B cell (primary cell): ENCODE results near the gene HIPK2. TPM values are rescaled to one million over a fixed set of nuclear protein-coding genes. Genes with fewer than 3 reads are reported as not detected.

ENCODE experiments used
- ATAC-seq: fragments of 200-7000 bp; cut with Tn5 transposase; one replicate; pipeline ENCODE4 v1.10.0; 2021; ENCODE audit warnings: low read depth, mild to moderate bottlenecking, moderate number of reproducible peaks, moderate library complexity
- CTCF ChIA-PET: fragments of 350-600 bp; sonication (Branson Sonifier 250); formaldehyde crosslinking; loops from one replicate; lab custom pipeline; 2021; ENCODE audit warnings: antibody characterized with exemption, inconsistent platforms; lab: Charles Lee
- POLR2A ChIA-PET: fragments of 350-600 bp; sonication (Branson Sonifier 250); formaldehyde crosslinking; loops from one replicate; lab custom pipeline; 2021; ENCODE audit warnings: antibody characterized with exemption; lab: Charles Lee
- DNase-seq: peaks from one replicate; pipeline ENCODE4 v3.0.0; 2013
- H2AFZ ChIP-seq: 2 replicates; pipeline ENCODE4 v1.6.1; 2012; ENCODE audit warnings: mild to moderate bottlenecking, low read depth, low read length; ENCODE audit not compliant: insufficient read depth, poor library complexity, severe bottlenecking
- H3K27ac ChIP-seq, 2 donors: 1 replicate in 1 of 2; 2 replicates in 1 of 2; pipeline ENCODE4 v1.5.1; 2012 to 2013; ENCODE audit warnings: low read length in 2 of 2, mild to moderate bottlenecking in 2 of 2, moderate library complexity in 1 of 2
- H3K27me3 ChIP-seq, 4 experiments: fragments of 200-600 bp in 1 of 4; sonication (generic) in 1 of 4; replicated peaks in 1 of 4; 1 replicate in 2 of 4; 2 replicates in 2 of 4; pipeline versions ENCODE4 v1.6.1 to v1.7.0; 2013 to 2016; ENCODE audit warnings: low read length in 3 of 4, mild to moderate bottlenecking in 2 of 4, mixed read lengths in 1 of 4, moderate library complexity in 1 of 4; ENCODE audit not compliant: insufficient read depth in 4 of 4, control insufficient read depth in 3 of 4; ENCODE audit errors: control extremely low read depth in 1 of 4
- H3K36me3 ChIP-seq, 2 experiments: replicated peaks in 1 of 2; 1 replicate in 1 of 2; 2 replicates in 1 of 2; pipeline versions ENCODE4 v1.6.1 to v1.7.1; 2013; ENCODE audit warnings: low read length in 1 of 2; ENCODE audit not compliant: insufficient read depth in 2 of 2, control insufficient read depth in 1 of 2; ENCODE audit errors: control extremely low read depth in 1 of 2, extremely low read depth in 1 of 2
- H3K4me1 ChIP-seq, 2 donors: fragments of 200-600 bp in 1 of 2; sonication (generic) in 1 of 2; 1 replicate in 1 of 2; 2 replicates in 1 of 2; pipeline versions ENCODE4 v1.5.1 to v1.6.1; 2013 to 2017; ENCODE audit warnings: low read length in 2 of 2; ENCODE audit not compliant: control insufficient read depth in 2 of 2, insufficient read depth in 2 of 2
- H3K4me2 ChIP-seq: replicated peaks from 2 replicates; pipeline ENCODE3; 2012; ENCODE audit warnings: mild to moderate bottlenecking, low read depth, low read length; ENCODE audit not compliant: poor library complexity, severe bottlenecking
- H3K4me3 ChIP-seq, 5 experiments: fragments of 200-600 bp in 1 of 5; sonication (generic) in 1 of 5; 1 replicate in 3 of 5; 2 replicates in 2 of 5; pipeline versions ENCODE4 v1.5.1 to v1.7.0; 2011 to 2016; ENCODE audit warnings: low read length in 4 of 5, mild to moderate bottlenecking in 4 of 5, low read depth in 2 of 5, control low read depth in 1 of 5, moderate library complexity in 1 of 5; ENCODE audit not compliant: insufficient read depth in 1 of 5; ENCODE audit errors: control extremely low read depth in 1 of 5, extremely low read depth in 1 of 5
- H3K79me2 ChIP-seq: fragments of 200-600 bp; sonication (generic); one replicate; pipeline ENCODE4 v1.6.0; 2016; ENCODE audit warnings: low read length; ENCODE audit not compliant: control insufficient read depth, insufficient read depth
- H3K9ac ChIP-seq: fragments of 200-600 bp; sonication (generic); 2 replicates; pipeline ENCODE4 v1.6.1; 2017; ENCODE audit warnings: mild to moderate bottlenecking, low read length, moderate library complexity
- H3K9me3 ChIP-seq, 3 donors: one replicate each; pipeline versions ENCODE4 v1.6.1 to v1.7.1; 2013; ENCODE audit warnings: low read length in 2 of 3; ENCODE audit not compliant: control insufficient read depth in 2 of 3, insufficient read depth in 1 of 3; ENCODE audit errors: control extremely low read depth in 1 of 3
- H4K20me1 ChIP-seq: 2 replicates; pipeline ENCODE4 v1.6.0; 2012; ENCODE audit warnings: mild to moderate bottlenecking, low read length; ENCODE audit not compliant: insufficient read depth, control insufficient read depth, poor library complexity, severe bottlenecking
- H3K27ac Mint-ChIP-seq: one replicate; pipeline ENCODE4 v1.8.0; 2021; ENCODE audit warnings: mixed read lengths
- H3K27me3 Mint-ChIP-seq: one replicate; pipeline ENCODE4 v1.8.0; 2021; ENCODE audit warnings: mixed read lengths
- H3K4me1 Mint-ChIP-seq: one replicate; pipeline ENCODE4 v1.8.0; 2021; ENCODE audit warnings: mixed read lengths
- H3K4me3 Mint-ChIP-seq: one replicate; pipeline ENCODE4 v1.8.0; 2021; ENCODE audit warnings: mixed read lengths
- H3K9me3 Mint-ChIP-seq: one replicate; pipeline ENCODE4 v1.8.0; 2022; ENCODE audit warnings: mixed read lengths; ENCODE audit not compliant: insufficient read depth
- EZH2 ChIP-seq: IDR thresholded peaks from 2 replicates; pipeline ENCODE4 v1.6.1; 2012; ENCODE audit warnings: borderline replicate concordance, low read depth, mild to moderate bottlenecking, moderate library complexity, low read length; ENCODE audit not compliant: insufficient read depth, poor library complexity, severe bottlenecking
- WGBS: methylation state at CpG from one replicate; pipeline ENCODE4 v1.1.5; 2013; ENCODE audit warnings: missing lambda C conversion rate; ENCODE audit not compliant: insufficient coverage; 5-methylcytosine and 5-hydroxymethylcytosine counted together
- intact Hi-C: fragments of 100-400 bp; cut with micrococcal nuclease; formaldehyde crosslinking; loops from one replicate; pipeline ENCODE4 v1.10.0; 2022
- polyA plus RNA-seq: library from polyadenylated mRNA; depleted of rRNA; stranded (reverse); fragments of >200 nt; gene quantifications from 2 replicates; pipeline ENCODE4 v1.2.3, GENCODE V29; 2012
- total RNA-seq, 2 donors: library from RNA; stranded (reverse); fragments of 120-200 nt in 1 of 2; gene quantifications; 1 replicate in 1 of 2; 2 replicates in 1 of 2; pipeline versions ENCODE4 v1.2.3 to v1.2.4, GENCODE V29; 2013 to 2022
- TF ChIP-seq, protein P1 (sequence below): fragments of 200-600 bp; IDR thresholded peaks from one replicate; pipeline ENCODE4 v1.8.0; 2022; ENCODE audit warnings: antibody characterized with exemption, mild to moderate bottlenecking

The HIPK2 gene
- total and polyA plus RNA-seq, 2 donors (not counting 1 experiment from before 2014, with no cell fraction given): 6.8 to 58.2 TPM

DNA sequence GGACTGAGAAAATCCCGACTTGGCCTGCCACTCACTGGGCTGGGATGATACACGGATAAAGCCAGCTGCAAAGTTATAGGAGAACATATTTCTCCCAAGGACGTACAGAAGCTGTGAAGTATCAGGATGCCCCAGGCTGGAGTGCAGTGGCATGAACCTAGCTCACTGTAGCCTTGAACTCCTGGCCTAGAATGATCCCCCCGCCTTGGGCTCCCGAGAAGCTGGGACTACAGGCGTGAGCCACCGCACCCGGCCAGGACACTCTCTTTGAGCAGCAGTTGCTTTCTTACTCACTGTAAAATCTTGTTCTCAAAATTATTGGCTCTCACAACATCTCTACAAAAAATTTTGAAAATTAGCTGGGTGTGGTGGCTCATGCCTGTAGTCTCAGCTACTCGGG, 203.9 kb downstream of the HIPK2 start:
- no peaks in the 10 kb centered on the region for H4K20me1 ChIP-seq
- no peaks in the 10 kb centered on the region for H3K4me1 ChIP-seq
- no peak overlapping the region for H3K27ac ChIP-seq
- no peak overlapping the region for H3K4me2 ChIP-seq
- 97% methylated on average over 8 of the region's 9 CpGs for WGBS
- ChIA-PET CTCF (no interaction called here), POLR2A (interaction anchor here (0.7 kb wide), 1 partner anchor 210 kb away, joined by 7 read pairs; no protein-coding TSS in a partner anchor)
- DNase-seq: no peak
- Mint-ChIP-seq H3K27me3 (no peaks in the 10 kb centered on the region), H3K4me3 (no peak overlapping the region), H3K27ac (no peak overlapping the region), H3K4me1 (no peaks in the 10 kb centered on the region), H3K9me3 (no peaks in the 10 kb centered on the region)
- no peak overlapping the region for H3K4me3 ChIP-seq
- no peaks in the 10 kb centered on the region for H3K79me2 ChIP-seq
- TF ChIP-seq, protein P1, sequence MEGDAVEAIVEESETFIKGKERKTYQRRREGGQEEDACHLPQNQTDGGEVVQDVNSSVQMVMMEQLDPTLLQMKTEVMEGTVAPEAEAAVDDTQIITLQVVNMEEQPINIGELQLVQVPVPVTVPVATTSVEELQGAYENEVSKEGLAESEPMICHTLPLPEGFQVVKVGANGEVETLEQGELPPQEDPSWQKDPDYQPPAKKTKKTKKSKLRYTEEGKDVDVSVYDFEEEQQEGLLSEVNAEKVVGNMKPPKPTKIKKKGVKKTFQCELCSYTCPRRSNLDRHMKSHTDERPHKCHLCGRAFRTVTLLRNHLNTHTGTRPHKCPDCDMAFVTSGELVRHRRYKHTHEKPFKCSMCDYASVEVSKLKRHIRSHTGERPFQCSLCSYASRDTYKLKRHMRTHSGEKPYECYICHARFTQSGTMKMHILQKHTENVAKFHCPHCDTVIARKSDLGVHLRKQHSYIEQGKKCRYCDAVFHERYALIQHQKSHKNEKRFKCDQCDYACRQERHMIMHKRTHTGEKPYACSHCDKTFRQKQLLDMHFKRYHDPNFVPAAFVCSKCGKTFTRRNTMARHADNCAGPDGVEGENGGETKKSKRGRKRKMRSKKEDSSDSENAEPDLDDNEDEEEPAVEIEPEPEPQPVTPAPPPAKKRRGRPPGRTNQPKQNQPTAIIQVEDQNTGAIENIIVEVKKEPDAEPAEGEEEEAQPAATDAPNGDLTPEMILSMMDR: no peak
- no peak for TF ChIP-seq EZH2
- ATAC-seq: no peak
- no peaks in the 10 kb centered on the region for H3K9me3 ChIP-seq
- no peaks in the 10 kb centered on the region for H3K27me3 ChIP-seq
- no peak overlapping the region for H3K9ac ChIP-seq
- intact Hi-C loops: no loop called here
- no peak overlapping the region for H2AFZ ChIP-seq
- peaks cover 0 to 14% of the 10 kb centered on the region in 2 experiments for H3K36me3 ChIP-seq

DNA sequence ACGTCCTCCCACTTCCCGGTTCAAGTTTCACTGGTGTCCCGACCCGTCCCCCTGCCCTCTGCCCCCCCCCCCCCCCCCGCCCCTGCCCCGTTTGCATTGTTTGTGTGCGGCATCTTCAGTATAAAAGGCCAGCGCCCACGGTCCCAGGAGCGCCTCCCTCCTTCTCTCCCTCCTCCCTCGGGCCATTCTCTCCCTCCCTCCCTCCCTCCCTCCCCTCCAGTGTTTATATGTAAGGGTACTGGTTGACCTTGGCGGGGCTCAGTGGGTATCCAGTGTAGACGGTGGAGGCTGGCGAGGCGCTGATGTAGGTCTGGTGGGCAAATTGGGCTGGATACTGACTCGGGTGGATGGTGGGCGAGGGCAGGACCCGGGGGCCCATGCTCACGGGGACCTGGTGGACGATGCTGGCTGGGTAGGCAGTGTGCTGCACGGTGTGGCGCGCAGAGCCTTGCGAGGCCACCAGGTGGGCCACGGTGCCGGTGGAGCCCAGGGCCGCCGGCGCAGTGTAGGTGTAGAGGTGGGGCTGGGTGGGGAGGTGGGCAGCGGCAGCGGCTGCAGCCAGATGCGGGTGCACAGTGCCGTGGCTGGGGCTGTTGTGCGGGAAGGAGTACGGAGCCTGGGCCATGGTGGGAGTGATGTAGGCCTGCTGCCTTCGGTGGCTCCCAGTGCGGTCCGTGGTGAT, 205.0 kb downstream of the HIPK2 start:
- no peak for ATAC-seq
- H2AFZ ChIP-seq: no peak overlapping the region
- peaks cover 0 to 14% of the 10 kb centered on the region in 2 experiments for H3K36me3 ChIP-seq
- Mint-ChIP-seq H3K4me1 (no peaks in the 10 kb centered on the region), H3K9me3 (no peaks in the 10 kb centered on the region), H3K27me3 (no peaks in the 10 kb centered on the region), H3K27ac (no peak overlapping the region), H3K4me3 (no peak overlapping the region)
- no peak overlapping the region for H3K4me2 ChIP-seq
- DNase-seq: no peak
- CTCF ChIA-PET: no interaction called here
- intact Hi-C loops: no loop called here
- H3K27me3 ChIP-seq: no peaks in the 10 kb centered on the region
- H4K20me1 ChIP-seq: no peaks in the 10 kb centered on the region
- H3K27ac ChIP-seq: no peak overlapping the region
- POLR2A ChIA-PET: interaction anchor here (0.7 kb wide), 1 partner anchor 211 kb away, joined by 7 read pairs; no protein-coding TSS in a partner anchor
- H3K4me3 ChIP-seq: no peak overlapping the region
- no peak overlapping the region for H3K9ac ChIP-seq
- no peaks in the 10 kb centered on the region for H3K9me3 ChIP-seq
- no peaks in the 10 kb centered on the region for H3K4me1 ChIP-seq
- WGBS: 98% methylated on average over 25 of the region's 38 CpGs
- TF ChIP-seq, protein P1: no peak
- TF ChIP-seq EZH2: no peak
- H3K79me2 ChIP-seq: no peaks in the 10 kb centered on the region
